GM10248 (cell line): Measurements from ENCODE around the gene TOB1.

Experiments used
- CTCF ChIA-PET: fragments of 300-600 bp; sonication (Branson Sonifier 250); formaldehyde crosslinking; extraction: SDS; loops from one replicate; lab custom pipeline; 2021; ENCODE audit warnings: antibody characterized with exemption; lab: Yijun Ruan, JAX
- POLR2A ChIA-PET: fragments of 350-650 bp; sonication (Branson Sonifier 250); formaldehyde crosslinking; extraction: SDS; loops from one replicate; lab custom pipeline; 2020; ENCODE audit warnings: antibody characterized with exemption; lab: Yijun Ruan, JAX
- DNase-seq: peaks from one replicate; pipeline ENCODE4 v3.0.0; 2012; ENCODE audit errors: extremely low spot score
- TF ChIP-seq, protein P1 (sequence below): IDR thresholded peaks from 2 replicates; pipeline ENCODE4 v1.5.1; 2012; ENCODE audit warnings: mild to moderate bottlenecking, low read depth; ENCODE audit errors: extremely low read depth, missing control alignments, control extremely low read depth

TOB1 gene

DNA sequence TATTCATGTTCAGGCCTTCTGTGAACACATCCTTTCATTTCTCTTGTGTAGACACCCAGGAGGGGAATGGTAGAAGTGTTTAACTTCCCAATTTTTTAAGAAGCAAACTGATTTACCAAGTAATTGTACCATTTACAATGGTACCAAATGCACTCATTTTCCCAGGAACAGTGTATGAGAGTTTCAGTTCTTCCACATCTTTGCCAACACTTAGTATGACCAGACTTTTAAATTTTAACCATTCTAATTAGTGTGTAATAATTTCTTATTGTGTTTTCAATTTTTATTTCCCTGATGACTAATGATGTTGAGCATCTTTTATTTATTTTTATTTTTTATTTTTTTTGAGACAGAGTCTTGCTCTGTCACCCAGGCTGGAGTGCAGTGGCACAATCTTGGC lies 41.0 kb downstream of the TOB1 start:
- TF ChIP-seq, protein P1, sequence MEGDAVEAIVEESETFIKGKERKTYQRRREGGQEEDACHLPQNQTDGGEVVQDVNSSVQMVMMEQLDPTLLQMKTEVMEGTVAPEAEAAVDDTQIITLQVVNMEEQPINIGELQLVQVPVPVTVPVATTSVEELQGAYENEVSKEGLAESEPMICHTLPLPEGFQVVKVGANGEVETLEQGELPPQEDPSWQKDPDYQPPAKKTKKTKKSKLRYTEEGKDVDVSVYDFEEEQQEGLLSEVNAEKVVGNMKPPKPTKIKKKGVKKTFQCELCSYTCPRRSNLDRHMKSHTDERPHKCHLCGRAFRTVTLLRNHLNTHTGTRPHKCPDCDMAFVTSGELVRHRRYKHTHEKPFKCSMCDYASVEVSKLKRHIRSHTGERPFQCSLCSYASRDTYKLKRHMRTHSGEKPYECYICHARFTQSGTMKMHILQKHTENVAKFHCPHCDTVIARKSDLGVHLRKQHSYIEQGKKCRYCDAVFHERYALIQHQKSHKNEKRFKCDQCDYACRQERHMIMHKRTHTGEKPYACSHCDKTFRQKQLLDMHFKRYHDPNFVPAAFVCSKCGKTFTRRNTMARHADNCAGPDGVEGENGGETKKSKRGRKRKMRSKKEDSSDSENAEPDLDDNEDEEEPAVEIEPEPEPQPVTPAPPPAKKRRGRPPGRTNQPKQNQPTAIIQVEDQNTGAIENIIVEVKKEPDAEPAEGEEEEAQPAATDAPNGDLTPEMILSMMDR: no peak
- no peak for DNase-seq
- ChIA-PET CTCF (no interaction called here), POLR2A (no interaction called here)

DNA sequence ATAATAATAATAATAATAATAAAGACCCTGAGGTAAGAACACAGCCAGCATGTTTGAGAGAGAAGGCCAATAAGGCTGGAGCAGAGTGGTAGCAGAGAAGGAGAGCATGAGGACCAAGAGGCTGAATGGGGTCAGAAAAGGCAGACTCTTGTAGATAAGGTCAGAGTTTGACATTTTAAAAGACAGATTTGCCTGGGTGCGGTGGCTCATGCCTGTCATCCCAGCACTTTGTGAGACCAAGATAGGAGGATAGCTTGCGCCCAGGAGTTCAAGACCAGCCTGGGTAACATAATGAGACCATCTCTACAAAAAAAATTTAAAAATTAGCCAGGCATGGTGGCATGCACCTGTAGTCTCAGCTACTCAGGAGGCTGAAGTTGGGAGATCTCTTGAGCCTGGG lies 41.7 kb downstream of the TOB1 start:
- POLR2A ChIA-PET: interaction anchor here (4.1 kb wide), 1 partner anchor 42 kb away, joined by 19 read pairs; the partner anchor contains the start of gene TOB1
- DNase-seq: no peak
- CTCF ChIA-PET: interaction anchor here (4.4 kb wide), 1 partner anchor 16 kb away, joined by 20 read pairs; no protein-coding TSS in a partner anchor
- TF ChIP-seq, protein P1: no peak

DNA sequence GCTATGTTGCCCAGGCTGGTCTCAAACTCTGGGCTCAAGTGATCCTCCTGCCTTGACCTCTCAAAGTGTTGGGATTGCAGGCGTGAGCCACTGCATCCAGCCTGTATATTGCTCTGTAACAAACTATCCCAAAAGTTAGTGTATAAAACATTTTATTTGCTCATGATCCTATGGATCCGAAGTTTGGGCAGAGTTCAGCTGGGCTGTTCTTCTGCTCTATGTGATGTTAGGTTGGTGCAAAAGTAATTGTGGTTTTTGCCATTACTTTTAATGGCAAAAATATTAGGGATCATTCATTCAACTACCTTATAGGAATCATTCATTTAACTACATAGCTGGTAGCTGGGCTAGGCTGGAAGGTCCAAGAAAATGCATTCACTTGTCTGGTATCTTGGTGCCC lies 43.6 kb downstream of the TOB1 start:
- CTCF ChIA-PET: interaction anchor here (0.9 to 4.4 kb wide), 5 partner anchors 16 to 134 kb away, joined by 3 to 20 read pairs (median 6); no protein-coding TSS in a partner anchor
- POLR2A ChIA-PET: interaction anchor here (4.1 kb wide), 1 partner anchor 43 kb away, joined by 19 read pairs; the partner anchor contains the start of gene TOB1
- TF ChIP-seq, protein P1: no peak
- DNase-seq: no peak

DNA sequence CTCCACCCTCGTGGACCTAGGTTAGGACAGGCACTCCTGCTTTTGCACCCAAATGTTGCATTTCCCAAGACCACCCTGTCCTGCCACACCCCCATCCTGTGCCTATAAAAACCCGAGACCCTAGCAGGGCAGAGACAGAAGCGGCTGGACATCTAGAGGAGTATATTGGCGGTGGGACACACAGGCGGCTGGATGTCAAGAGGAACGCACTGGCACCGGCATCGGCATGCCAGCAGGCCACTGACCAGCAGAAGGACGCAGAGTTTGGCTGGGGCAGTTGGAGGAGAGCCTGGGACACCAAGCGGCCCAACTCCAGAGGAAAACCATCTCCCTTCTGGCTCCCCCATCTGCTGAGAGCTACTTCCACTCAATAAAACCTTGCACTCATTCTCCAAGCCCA lies 45.5 kb downstream of the TOB1 start:
- ChIA-PET CTCF (interaction anchor here (1.3 to 4.4 kb wide), 3 partner anchors 14 to 38 kb away, joined by 3 to 20 read pairs (median 6); no protein-coding TSS in a partner anchor), POLR2A (no interaction called here)
- no peak for DNase-seq
- TF ChIP-seq, protein P1: no peak

DNA sequence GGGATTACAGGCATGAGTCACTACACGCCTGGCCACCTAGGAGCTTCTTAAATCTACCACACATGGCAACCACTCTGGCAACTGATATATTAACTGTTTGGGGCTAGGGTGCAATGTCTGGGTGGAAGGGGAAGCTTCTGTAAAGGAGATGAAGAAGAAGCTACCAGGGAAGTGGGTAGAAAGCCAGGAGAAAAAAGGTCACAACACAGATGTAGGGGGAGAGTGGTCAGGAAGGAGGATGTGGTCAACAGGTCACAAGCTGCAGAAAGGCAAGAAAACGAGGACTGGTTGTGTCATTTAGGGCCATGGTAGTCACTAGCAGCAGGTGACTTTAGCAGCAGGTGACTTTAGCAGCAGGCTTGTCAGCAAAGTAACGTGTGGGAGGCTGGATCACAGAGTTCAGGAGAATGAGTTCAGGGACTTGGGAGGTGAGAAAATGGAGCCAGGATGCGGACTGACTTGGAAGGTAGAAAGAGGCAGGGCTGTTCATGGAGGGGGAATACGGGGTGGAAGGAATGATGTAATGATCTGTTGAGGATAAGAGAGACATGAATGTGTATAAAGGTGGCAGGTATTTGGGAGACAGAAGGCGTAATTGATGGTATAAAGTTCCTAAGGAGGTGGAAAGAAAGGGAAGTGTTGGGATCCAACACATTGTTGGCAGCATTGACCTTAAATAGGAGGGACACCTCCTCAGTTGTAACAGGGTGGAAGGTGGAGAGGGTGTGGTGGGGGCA lies 47.1 kb downstream of the TOB1 start:
- POLR2A ChIA-PET: interaction anchor here (0.5 to 1.5 kb wide), 2 partner anchors 47 to 174 kb away, joined by 5 read pairs; partner anchors contain the start of gene TOB1
- no peak for DNase-seq
- TF ChIP-seq, protein P1: no peak
- CTCF ChIA-PET: interaction anchor here (0.9 to 8.9 kb wide), 8 partner anchors 10 to 37 kb away, joined by 3 to 79 read pairs (median 5); no protein-coding TSS in a partner anchor

DNA sequence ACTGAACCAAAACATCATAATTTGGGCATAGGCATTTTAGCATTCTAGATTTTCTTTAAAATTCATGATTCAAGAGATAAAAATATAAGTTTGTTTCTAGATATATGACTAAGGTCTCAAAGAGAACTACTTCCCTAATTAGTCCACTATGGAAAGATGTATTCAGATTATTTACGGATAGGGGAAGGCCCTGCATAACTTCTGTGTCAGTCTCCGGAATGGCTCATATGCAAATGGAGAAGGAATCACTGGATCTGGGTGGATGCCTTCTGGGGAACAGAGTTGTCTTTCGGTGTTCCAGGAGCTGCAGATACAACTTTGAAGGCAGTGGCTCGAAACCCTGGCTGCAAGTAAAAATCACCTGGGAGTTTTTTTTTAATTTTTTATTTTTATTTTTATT lies 47.9 kb downstream of the TOB1 start:
- POLR2A ChIA-PET: no interaction called here
- no peak for DNase-seq
- TF ChIP-seq, protein P1: no peak
- CTCF ChIA-PET: interaction anchor here (0.9 to 8.9 kb wide), 9 partner anchors 9 to 109 kb away, joined by 3 to 79 read pairs (median 4); no protein-coding TSS in a partner anchor
